ENCODE results near the gene SULF2.

The SULF2 gene

DNA sequence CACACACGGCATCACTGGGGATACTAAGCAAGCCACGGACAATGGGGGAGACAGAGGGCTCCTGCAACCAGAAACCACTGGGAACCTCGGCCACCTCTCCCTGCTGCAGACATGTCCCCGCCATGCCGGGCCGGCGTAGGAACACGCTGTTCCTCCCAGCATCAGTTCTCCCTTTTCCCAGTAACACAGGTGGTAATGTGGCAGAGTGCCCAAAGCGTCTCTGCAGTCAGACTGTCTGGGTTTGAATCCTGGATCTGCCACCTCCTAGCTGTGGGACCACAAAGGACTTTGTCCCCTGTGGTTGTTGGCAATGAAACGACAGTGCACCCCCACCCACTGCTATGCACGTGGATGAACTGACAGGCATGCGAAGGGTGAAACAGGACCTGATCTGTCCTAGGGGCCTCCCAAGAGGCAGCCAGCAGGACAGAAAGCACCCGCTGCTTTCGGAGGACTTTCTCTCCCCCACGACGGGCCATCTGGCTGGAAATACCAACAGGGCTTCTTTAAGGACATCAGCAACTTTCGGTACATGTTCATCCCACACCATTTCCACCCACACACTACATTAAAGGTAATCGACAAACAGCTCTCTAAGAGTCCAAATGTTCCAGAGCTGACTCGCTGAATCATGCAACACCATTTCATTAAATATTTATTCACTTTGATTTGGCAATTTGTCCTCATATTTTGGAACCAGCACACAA, 74.1 kb downstream of the SULF2 start:
- DNase-seq (ENCODE audit: low spot score): no peak

DNA sequence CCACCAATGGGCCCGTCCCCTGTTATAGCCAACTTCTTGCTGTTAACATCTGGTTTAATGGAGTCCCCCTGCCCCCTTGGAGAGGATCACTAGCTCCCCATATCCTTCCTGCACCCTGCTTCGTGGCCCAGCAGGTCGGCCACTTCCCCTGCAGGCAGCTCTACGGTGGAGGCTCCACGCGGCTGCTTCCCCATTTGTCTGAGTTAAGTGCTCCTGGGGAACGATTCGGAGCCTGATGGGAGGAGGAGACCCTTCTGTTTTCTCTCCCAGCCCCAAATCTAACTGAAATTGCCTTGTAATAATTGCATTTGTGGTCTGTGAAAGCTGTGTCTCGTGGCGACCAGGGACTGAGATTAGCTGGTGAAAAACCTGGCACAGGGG, 74.6 kb downstream of the SULF2 start:
- DNase-seq (ENCODE audit: low spot score): no peak

DNA sequence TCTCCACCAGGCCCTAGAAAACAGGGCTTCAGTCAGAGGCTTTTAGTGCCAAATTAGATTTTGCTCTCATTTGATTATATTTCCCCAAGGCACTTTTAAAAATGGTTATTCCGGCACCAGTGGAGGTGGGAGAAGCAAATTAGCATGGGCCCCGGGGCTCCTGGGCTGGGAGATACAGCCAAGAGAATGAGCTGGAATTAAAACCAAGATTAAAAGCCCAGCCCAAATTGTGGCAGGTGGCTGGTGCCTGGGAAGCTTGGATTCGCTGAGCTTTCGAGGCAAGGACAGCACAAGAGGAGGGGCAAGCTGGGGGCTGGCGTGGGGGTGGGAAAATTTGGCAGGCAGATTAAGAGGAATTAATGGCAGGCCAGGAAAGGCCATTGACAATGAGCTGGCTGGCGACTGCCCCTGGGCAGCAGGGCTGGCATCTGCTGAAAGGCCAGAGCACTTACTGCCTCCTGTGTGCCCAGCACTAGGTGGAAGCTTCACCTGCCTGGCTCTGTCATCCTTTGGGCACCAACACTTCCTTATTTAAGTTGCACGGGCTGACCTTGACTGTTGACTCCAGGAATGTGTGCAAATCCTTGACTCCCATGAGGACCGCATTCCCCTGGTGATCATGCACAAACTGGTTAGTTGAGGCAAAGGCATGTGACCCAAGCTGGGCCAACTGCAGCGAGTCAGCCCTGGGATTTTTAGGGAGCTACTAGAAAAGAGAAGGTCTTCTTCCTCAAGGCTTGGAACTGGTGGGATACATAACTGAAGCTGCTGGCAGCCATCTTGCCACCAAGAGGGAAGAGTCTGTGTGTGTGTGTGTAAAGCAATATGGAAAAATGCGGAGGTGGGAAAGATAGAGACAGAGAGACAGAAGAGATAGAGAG, 76.1 kb downstream of the SULF2 start:
- no peak for DNase-seq (ENCODE audit: low spot score)

DNA sequence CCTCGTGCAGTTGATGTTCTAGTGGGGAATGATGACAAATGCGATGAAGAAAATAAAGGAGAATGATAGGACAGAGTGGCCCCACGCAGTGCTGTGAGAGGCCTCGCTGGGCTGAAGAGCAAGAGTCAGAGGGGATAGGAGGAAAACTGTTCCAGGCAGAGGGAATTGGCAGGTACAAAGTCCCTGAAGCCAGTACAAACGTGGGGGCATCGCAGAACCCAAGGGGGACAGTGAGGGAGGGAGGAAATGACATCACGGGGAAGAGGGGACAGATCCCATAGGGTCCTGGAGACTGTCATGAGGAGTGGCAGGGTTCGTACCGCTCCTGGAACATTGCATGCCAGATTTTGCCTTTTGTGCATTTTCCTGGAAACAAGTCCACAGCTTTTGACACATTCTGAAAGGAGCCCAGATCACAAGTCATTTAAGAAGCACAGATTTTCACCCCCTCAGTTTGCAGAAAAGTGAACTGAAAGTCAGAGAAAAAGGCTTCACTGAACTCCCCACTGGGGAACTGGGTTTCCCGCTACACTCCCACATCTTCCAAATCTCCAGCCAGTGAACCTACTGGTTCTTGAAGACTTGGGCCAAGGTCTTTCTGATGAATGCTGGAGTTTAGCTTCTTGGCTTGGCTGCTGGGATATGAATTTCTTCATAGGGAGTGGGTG, 77.0 kb downstream of the SULF2 start:
- DNase-seq (ENCODE audit: low spot score): no peak

DNA sequence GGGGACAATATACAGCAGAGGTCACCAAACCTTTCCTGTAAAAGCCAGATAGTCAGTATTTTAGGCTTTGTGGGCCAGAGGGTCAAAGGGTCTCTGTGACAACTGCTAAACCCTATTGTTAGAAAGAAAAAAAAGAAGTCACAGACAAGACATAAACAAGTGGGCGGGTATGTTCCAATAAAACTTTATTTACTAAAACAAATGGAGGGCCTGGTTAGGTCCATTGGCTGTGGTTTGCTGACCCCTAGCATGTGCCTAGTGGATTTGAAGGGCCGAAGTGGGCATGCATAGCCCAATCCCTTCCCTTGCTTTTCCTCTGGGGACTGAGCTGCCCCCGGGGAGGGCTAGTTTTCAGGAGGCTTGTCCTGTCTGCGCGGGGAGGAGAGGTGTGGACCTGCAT, 78.9 kb downstream of the SULF2 start:
- no peak for DNase-seq (ENCODE audit: low spot score)

DNA sequence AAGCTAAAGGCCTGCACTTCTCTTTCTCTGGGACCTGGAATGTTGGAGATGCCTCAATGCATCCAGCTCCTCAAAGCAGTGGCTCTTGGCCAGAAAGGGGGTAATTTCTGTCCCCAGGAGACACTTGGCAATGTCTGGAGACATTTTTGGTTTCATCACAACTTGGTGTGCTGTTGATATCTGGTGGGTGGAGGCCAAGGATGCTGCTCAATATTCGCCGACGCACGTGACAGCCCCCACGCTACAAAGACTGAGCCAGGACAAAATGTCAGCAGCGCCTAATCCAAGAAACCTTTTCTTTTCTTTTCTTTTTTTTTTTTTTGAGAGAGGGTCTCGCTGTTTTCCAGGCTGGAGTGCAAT, 79.8 kb downstream of the SULF2 start:
- DNase-seq (ENCODE audit: low spot score): no peak

DNA sequence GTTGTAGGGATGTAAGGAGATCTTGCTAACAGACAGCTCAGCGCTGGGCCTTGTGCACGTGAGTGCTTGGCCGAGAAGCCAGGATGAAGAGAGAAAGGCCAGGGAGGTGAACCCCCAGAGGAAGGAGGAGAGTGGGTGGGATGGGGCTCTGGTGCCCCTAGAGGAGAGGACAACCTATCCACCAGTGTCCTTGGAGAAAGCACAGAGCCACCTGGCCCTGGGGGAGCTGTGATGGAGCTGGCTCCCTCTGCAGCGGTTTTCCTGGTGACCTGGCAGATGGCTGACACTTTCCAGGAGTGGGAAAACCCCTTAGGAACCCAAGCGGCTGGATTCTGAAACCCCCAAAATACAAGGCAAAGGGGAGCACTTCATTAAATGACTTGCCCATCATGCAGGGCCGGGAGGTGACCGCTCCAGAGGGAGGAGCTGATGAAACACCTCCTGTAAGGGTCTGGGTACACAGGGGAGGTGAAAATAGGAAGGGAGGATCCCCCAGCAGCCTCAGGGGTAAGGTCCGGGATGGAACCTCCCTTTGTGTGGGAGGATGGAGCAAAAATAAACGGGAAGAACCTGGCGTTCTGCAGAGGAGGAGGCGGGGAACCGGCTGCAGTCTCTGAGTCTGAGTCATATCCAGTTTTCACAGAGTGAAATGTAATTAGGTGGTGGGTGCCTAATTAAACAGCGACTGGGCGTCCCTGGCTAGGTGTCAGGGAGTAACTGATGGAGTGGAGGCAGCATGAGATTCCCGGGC, 80.4 kb downstream of the SULF2 start:
- DNase-seq (ENCODE audit: low spot score): no peak

DNA sequence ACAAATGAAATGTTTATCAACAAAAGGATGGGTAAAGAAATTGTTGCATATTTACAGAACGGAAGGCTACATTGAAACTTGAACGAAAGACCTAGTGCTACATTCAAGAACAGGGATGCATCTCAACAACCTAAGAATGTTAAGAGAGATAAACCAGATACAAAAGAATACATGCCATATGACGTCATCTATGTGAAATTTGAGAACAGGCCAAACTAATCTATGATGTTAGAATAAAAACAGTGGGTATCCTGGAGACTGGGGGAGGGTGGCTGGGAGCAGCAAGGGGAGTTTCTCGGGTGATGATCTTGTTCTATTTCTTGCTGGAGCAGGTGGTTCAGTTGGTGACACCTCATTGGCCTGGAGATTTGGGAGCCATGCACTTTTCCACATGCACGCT, 81.5 kb downstream of the SULF2 start:
- DNase-seq (ENCODE audit: low spot score): no peak

DNA sequence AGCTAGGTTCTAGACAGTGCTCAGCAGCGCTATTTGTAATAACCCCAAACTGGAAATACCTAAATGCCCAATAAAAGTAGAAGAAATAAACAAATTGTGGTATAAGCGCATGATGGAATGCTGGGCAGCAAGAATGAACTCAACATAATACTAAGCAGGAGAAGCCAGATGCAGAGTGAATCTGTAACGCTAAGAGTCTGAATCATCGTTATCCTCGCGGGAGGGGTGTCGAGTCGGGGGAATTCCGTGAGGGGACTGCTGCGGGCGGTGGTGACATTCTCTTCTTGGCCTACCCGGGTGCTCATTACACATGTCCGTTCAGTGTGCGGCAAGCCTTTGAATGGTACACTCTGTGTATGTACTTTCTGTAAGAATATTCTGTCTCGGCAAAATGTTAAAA, 83.7 kb downstream of the SULF2 start:
- no peak for DNase-seq (ENCODE audit: low spot score)

DNA sequence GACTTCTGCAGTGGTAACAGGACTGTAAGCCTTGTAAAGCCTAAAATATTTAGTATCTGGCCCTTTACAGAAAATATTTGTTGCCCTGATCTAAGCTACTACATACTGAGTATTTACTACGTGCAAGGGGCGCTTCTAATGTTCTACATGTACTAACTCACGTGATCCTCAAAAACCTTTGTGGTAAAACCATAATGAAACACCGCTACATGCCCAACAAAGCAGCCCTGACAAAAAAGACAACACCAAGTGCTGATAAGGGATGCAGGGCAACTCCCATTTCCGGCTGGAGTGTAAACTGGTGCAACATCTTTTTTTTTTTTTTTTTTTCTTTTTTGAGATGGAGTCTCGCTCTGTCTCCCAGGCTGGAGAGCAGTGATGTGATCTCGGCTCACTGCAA, 85.0 kb downstream of the SULF2 start:
- no peak for DNase-seq (ENCODE audit: low spot score)

DNA sequence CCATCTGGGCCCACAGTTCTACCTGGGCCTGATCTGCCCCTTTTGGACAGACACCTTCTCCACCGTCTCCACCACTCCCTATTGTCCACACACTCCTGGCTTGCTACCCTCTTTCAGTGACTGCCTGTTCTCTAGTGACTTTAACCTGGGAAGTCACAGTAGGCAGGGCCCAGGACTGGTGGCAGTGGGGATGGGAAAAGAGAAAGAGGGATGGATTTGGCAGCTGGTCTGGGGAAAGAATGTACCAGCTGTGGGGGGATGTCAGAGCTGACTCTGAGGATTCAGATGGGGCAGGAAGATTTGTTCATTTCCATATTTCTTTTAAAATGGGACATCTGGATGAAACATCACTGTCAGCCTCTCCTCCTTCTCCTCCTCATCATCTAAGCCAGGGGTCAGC, 85.5 kb downstream of the SULF2 start:
- DNase-seq (ENCODE audit: low spot score): no peak

DNA sequence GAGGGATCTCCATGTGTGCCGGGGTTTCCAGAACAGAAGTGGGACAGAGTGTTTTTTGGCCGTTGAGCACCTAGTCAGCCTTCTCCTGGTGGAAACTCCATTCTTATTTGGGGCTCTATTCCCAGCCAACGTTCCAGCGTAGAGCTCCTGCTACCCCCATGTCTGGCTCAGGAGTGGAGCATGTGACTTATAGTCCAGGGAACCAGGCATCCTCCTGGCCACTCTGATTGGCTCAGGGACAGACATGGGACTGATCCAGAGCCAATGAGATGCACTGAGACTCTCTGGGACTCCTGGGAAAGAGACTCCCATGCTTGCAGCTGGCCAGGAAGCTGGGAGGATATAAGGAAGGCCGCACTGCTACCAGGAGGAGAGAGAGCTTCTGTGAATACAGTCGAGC, 87.1 kb downstream of the SULF2 start:
- no peak for DNase-seq (ENCODE audit: low spot score)

DNA sequence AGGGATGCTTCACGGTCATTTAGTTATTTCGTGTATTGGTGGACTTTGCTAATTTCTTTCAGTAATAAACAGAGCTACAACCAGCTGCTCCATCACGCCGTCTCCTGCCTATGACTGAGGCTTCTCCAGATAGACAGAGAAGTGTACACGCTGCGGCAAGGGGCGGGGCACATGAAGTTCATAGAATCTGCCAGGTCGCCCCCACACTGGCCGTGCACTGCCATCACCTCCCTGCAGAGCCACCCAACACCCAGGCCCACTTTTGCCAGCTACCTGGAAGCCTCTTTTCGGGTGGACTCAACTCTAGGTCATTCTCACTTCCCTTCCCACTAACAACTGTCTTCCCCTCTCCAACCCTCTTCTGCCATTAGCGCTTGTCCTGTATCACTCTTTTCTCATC, 88.4 kb downstream of the SULF2 start:
- no peak for DNase-seq (ENCODE audit: low spot score)

DNA sequence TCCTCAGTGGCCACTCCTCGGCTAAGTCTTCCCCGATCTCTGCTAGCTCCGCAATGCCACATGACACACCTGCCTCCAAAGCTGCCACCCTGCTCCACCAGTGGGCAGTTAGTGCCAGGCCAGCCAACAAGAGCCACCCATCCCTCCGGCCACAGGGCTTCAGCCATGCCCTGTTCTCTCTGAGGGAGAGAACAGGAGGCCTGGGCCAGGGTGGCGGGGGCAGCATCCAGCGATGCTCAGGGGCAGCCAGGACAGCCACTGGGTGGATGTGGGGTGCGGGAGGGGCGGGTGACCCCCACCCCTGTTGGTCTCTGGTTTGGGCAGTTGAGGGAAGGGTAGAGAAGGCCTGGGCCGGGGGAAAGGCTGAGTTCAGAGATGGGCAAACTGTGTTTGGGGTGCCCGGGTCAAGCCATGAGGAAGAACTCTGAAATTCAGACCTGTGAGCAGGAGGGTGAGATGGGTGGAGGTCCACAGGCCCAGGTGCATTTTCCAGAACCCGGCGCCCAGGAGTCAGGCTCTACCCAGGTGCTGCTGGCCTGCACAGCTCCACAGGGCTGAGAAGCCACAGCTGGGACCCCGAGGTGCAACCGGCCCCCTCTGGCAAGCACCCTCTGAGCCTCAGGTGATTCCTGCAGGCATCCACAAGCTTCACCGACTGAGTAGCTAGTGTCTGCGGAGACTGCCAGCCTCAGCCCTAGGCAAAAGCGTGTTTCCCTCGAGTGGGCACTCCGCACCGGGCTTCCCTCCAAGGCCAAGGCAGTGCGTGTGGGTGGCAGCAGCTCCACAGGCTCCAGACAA, 91.1 kb downstream of the SULF2 start:
- DNase-seq (ENCODE audit: low spot score): no peak

DNA sequence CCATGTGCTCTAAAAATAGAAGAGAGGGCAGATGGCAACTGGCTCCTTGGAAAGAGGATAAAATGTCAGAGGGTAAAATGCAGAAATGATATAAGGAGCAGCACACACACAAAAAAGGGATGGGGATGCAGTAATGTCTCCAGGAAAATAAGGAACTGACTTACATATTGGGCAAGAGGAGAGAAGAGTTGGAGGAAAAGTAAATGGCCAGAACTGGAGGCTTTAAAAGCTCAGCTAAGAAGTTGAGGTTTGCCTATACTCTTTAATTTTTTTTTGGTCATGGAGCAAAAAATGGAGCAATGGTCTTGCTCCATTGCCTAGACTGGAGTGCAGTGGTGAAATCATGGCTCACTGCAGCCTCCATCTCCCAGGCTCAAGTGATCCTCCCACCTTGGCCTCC, 93.7 kb downstream of the SULF2 start:
- DNase-seq (ENCODE audit: low spot score): no peak

DNA sequence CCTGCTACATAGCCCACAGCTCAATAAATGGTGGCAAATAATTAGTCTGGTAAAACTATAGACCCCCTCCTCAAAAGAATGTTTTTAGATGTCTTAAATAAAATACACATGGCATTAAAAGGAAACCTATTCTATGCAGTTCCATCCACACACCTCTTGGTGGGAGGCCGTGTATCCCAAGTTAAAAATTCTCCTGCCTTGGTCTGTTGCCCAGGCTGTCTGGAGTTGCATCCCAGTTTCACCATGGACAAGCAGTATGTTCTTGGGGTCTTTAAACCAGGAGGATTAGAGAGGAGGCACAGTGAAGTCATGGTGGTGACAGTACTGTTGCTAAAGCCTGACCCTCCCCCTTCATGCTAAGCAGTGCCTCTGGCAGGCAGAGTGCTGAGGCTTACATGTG, 95.5 kb downstream of the SULF2 start:
- DNase-seq (ENCODE audit: low spot score): no peak

DNA sequence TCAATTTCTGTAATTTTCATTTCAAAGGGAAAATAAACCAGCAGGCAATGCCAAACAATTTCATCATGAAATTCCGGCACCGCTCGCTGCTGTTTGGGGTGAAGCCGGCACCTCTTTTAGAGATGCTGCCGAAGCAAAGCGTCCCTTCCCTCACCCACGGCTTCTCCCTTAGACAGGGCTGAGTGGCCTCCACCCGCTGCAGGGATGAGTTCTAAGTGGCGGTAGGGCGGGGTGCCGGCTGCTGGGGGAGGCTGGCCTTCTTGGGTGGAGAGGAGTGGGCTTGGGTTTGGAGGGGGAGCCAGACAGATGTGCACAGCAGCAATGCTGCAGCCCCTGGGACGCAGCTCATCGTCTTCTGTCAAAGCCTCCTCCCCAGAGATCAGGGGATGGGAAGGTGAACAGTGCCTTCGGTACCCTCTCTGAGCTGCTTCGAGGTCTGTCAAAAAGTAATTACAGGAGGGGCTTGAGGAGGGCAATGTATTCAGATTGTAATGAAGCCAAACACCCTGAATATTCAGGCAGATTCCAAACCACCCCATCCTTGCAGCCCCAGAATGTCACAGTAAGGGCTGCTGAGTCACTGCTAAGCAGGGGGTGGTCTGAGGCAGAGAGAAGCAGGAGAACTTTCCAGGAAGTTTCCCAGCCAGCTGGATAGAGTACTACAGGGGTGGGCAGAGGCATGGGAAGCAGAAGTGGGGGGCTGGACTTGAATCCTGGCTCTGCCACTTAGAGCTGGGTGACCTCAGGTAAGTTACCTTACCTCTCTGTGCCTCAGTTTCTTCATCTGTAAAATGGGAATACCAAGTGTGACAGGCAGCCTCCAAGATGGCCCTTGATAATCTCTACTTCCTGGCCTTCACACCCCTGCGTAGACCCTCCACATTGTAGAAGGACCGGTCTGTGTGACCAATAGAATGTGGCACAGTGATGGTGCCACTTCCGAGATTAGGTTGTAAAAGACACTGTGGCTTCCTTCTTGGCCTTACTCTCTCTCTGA, 96.6 kb downstream of the SULF2 start:
- DNase-seq (ENCODE audit: low spot score): no peak

DNA sequence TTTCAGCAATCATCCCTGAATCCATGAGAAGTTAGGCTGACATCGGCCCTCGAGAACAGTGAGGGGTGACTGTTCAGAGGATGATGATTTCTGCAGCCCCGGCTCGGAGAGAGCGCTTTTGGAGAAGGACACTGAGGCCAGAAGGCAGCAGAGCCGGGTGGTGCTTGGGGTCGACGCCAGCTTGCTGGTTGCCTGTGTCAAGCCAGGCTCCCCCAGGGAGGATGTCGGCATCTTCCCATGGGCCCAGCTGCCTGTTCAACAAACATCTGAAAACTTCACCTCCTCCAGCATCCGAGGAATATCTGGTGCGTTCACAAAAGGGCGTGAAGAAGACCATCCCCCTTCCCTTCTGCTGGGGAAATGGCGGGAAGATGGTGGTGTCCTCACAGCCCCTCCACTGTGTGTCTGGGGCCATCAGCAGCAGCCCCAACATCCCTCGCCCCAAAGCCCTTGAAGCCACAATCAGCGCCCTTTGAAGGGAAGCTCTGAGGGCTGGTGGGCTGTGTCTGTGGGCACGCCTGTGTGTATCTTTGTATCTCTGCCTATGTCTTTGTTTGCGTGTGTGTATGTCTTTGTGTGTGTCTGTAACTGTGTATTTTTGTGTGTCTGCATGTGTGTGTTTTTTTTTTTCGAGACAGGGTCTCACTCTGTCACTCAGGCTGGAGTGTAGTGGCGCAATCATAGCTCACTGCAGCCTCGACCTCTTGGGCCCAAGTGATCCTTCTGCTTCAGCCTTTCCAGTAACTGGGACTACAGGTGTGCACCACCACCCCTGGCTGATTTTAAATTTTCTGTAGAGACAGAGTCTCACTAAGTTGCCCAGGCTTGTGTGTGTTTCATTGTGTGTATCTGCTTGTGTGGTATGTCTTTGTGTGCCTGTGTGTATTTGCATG, 97.9 kb downstream of the SULF2 start:
- no peak for DNase-seq (ENCODE audit: low spot score)

DNA sequence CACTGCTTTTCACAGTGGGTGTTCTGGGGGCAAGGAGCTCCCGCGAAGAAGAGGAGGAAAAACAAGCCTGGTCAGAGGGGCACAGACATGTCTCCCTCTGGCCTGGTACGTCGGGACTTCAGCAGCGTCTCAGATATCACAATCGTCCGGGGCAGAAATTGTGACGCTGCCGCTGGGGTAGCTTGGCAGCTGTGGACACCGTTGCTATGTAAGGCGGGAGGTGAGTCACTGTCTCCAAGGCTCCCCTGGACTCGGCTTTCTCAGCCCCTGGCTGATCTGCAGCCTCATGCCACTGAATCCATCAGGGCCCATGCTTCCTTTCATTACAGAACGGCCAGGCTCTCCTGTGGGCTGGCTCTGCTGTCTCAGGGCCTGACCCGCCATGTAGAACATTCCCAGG, 98.7 kb downstream of the SULF2 start:
- no peak for DNase-seq (ENCODE audit: low spot score)

All from AG08396 (cell line).